Measurements from ENCODE around the gene RNF220.

GRCh38 chr1:44537538-44537937, 132.5 kb downstream of the RNF220 start:
- TF ChIP-seq CTCF (IDR thresholded peaks at IDR 0.05; ENCODE audit: low read length) (no peak), EZH2 (IDR thresholded peaks at IDR 0.05; ENCODE audit: borderline replicate concordance, low read length) (no peak)
